AG20443 (cell line): ENCODE data around the gene TMF1.

Experiments
- DNase-seq: peaks from one replicate; pipeline ENCODE4 v3.0.0; 2012; ENCODE audit warnings: low spot score, mixed read lengths

The TMF1 gene

DNA sequence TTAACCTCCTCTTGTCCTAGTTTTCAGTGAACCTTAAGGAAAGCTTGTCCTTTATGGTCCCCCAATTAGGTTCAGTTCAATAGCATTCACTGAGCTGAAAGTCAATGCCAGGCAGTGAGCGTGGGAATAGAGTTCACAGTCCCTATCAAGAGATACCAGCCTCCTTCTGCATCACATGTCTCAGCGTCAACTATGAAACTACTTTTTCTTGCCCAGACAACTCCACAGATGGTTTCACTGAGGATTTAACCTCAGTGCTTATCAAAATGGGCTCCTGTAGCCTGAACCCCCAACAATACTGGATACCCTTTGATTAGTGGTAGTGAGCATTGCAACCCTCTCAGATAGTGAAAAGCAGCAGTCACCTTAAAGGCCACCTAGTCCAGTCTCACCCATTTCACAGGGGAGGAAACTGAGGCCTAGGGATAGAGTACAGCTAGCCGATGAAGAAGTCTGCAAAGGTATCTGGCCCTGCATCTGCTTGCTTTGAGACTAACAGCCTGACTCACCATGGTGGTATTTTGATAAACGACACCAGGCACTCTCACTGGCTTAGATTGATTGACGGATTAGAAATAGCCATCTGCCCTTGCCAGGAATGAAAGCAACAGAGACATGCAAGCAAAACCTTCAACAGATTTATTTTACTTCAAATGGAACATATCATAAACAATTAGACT, 29.6 kb upstream of the TMF1 start:
- no peak for DNase-seq

- peak; percentile 94 for DNase-seq
Observed at GRCh38 chr3:69080233-69080920, 28.2 kb upstream of the TMF1 start, which contains the start of gene UBA3. Gene UBA3 (minus strand): TSS chr3:69080365. CDS start chr3:69080353, 12 bp downstream.

GRCh38 chr3:69079269-69080159, 27.4 kb upstream of the TMF1 start:
- DNase-seq = peak; percentile 48

DNA sequence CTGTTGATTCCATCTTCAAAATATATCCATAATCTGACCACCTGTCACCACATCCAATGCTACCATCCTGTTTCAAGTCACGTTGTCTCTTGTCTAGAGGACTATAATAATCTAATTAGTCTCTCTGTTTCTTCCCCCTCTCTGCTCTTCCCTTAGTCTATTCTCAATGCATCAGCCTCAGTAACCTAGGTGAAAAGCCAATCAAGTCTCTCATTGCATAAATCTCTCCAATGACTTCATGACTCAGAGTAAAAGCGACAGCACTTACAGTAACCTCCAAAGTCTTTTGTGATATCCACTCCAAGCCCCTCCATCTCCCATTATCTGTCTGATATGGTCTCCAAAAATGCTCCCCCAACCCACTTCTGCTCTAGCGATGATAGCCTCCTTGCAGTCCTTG, 20.8 kb upstream of the TMF1 start:
- DNase-seq = no peak

DNA sequence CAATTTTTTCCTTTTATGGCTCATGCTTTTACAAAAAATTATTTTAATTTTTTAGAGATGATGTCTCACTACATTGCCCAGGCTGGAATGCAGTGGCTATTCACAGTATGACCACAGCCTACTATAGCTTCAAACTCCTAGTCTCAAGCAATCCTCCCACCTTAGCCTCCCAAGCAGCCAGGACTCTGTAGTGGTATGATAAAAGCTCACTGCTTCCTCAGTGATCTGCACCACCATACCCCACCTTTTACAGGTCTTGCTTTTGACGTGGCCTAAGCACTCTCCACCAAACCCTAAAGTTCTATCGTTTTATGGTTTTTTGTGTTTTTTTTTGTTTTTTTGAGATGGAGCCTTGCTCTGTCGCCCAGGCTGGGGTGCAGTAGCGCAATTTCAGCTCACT, 14.0 kb upstream of the TMF1 start:
- DNase-seq = no peak

DNA sequence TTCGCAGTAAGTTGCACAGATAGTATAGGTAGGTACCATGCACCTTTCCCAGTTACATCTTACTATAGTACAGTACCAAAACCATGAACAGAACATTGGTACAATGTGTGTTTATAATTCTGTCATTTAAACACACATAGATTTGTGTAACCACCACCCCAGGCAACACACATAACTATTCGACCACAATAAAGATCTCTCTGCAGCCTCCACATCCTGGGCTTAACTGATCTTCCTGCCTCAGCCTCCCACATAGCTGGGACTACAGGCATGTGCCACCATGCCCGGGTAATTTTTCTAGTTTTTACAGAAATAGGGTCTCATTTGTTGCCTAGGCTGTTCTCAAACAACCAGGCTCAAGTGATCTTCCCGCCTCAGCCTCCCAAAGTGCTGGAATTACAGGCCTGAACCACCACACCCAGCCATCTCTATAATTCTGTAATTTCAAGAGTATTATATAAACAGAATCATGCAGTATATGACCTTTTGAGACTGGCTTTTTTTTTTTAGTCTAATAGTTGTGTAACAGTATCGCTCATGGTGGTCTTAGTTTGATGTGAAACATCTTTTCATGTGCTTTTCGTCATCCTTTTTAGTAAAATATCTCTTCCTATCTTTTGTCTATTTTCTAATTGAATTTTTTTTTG, 13.3 kb upstream of the TMF1 start:
- no peak for DNase-seq

DNA sequence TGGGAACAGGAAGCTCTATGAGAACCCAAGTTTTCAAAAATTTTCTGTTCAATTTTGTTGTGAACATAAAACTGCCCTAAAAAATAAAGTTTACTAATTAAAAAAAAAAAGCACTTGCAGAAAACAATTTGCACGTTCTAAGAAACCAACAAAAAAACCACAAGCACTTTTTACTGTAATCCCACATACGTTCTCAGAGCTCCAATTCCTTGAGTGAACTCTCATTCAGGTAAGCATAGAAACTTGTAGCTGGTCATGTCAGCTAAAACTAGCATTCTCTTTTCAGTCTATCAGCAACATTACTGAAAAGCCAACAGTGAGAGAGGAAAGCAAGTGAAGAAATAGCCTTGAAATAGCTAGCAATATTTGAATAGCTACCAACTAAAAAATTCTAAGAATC, 11.5 kb upstream of the TMF1 start:
- DNase-seq = no peak

- no peak for DNase-seq
Observed at GRCh38 chr3:69059688-69060087, 7.6 kb upstream of the TMF1 start.

DNA sequence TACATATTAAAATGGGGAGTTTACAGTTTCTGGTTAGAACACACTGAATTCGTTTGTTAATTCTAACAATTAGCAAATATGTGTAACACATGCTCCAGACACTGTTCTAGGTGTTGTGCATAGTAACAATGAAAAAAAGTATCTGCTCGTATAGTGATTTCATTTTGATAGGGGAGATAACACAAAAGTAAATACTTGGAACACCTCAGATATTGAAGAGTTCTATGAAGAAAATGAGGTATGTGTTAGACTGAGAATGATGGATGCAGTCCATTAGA, 6.8 kb upstream of the TMF1 start:
- no peak for DNase-seq

DNA sequence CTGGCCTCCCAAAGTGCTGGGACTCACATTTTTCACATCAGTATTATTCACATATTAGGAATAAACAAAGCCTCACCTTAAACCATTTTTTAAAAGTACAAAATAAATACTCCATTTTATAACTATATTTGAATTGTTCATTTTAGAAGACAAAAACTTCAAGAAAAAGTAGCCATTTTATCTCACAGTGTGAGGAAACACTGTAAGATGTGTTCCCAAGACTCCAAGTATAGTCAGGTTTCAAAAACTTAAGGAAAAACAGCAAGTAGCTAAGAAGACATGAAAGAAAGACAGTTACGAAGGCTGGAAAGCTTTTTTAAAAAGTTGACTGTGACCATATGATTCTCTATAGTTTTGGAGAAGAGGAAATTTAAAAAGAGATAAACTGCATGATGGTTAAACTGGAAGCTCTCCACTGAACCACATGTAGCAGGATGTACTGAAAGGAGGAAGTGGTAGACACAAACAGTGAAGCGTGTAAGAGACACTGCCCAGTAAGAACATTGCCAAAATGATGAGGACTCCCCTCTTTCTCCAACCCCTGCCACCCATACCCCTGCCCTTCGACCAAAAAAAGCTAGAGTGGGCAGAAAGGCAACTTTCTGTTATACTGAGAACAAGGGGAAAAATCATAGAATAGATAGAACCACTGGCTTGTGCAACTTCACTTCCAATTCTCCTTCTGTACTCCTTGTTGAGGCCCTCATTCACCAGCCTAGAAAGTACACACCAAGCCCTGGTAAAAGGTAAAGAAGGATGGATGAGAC, 6.2 kb upstream of the TMF1 start:
- no peak for DNase-seq

DNA sequence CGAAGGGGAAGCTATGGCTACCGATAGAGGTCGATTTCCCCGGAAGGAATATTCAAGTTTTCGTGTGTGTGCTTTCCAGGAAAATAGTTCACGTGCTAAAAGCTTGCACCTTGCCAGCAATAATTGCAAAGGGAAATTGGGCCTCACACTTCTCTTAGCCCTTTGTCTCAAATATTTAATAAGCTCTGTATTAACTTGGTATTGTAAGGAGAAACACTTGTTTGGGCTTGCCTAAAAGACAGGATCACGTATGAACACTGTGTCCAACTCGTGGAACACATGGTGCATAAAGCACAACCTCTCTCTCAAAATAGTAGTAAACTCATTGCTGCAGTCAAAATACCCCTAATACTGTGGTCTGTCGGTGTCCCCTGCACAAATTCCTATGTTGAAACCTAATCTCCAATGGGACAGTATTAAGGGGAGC, 352 bp upstream of the TMF1 start:
- no peak for DNase-seq

GRCh38 chr3:69048990-69049389, 3.1 kb downstream of the TMF1 start:
- no peak for DNase-seq

DNA sequence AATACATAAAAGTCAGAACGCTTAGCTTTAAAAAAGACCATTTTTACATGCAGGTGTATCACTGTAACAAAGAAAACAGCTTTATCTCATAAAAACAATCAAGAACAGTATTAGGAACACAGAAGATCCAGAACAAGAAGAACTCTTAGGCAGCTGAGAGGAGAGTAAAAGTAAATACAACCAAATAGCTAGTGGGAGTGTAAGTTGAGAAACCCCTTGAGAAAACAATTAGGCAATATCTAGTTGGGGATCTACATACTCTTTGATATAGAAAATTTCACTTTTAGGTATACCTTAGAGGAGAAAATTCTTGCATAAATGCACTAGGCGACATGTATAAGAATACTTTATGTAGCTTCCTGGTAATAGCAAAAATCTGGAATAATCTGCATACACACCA, 7.5 kb downstream of the TMF1 start:
- no peak for DNase-seq

DNA sequence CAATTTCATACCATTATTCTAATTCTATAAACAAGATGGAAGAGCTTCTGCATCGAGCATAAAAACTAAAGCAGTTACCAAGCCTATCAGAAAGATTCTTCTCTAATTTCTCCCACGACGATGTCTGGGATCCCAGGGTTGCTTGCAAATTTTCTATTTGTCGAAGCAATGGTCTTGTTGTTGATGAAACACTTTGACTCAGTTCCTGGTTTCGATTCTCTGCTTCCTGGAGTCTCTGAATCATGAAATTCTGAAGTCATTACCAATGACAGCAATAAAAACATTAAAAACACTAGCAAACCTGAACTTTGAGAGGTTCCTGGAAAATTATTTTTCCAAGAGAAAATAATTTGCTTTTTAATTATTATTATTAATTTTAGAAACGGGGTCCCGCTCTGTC, 18.7 kb downstream of the TMF1 start:
- DNase-seq = peak; percentile 10

- no peak for DNase-seq
Observed at GRCh38 chr3:69032737-69033136, 19.4 kb downstream of the TMF1 start.

DNA sequence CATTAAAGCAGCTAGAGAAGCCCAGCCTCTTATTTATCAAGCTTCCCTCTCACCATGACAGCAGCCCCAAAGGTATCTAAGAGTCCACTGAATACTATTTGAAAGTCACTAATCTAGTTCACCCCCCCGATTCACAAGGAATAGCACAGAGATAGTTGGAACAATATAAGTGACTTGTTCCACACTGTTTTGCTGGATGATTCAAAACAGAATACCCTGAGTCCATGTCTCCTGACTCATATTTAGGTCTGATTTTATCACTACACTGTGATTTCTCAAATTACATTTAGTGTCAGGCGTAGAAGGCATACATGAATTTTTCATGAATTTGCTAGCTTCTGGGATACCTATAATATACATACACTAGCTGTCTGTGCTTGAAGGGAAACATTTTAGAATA, 20.0 kb downstream of the TMF1 start:
- DNase-seq = no peak

GRCh38 chr3:69031635-69032034, 20.5 kb downstream of the TMF1 start:
- DNase-seq = no peak

- DNase-seq = no peak
Observed at GRCh38 chr3:69020857-69021256, 31.3 kb downstream of the TMF1 start.

DNA sequence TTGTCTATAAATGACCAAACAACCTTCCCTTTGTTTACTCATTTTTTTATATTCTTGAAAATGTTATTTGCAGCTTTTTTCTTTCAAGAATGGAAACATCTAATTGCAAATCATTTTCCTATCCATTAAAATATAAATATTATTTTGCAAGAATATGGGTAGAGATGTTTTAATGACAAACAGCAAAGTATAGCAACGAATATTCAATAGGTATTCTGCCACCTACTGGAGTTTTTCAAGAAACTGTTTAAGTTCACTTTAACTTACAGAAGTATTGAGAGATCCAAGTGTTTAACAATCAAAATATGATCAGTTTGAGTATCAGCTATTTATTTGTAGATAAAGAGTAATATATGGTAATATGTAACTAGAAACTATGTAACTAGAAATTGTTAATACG, 31.7 kb downstream of the TMF1 start:
- no peak for DNase-seq

DNA sequence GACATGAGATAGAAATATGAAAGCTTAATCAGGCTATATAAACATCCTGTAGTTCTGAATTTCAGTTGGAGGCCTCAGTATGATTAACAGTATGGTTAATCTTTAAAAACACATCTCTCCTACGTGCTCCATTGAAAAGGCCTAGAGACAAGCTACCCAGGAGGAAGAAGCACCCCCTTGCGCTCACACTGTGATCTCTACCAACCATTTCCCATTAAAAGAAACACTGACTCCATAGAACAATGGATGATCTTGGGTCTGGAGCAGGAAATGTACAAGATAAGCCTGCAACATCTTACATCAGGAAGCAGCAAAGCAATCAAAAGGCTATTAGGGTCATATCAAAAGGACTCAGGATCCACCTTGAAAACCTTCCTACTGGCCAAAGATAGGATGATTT, 35.2 kb downstream of the TMF1 start:
- no peak for DNase-seq

DNA sequence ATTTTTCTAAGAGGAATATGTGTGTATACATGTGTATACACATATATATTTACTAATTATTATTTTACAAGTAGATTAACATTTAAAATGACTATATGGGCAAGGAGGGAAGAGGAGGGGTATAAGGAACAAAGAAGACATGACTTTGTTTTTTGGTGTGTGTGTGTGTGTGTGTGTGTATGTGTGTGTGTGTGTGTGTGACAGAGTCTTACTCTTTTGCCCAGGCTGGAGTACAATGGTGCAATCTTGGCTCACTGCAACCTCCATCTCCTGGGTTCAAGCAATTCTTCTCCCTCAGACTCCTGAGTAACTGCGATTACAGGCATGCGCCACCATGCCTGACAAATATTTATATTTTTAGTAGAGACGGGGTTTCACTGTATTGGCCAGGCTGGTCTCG, 36.0 kb downstream of the TMF1 start:
- DNase-seq = no peak

DNA sequence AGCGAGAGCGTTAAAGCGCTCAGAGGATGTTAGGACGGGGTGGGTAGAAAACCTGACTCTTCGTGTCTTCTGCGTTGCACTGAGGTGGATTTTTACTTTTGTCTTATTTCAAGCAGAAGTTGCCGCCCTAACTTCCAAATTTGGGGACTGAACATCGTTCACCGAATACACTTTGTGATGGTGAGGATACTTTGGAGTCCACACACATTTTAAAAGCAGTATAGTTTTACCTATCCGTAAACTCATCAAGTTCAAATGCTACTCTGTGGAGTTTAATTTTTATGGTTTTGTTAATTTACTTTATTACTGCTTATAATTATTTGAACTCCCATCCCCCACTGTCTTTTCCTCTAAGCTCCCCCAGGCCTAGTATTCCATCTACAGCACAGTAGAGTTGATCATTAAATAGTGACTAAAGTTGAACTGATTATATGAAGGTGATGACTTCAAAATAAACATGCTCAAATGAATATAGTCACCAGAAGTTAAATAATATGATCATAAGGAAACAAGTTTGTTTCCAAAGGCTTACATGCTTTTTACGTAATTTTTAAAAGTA, 38.0 kb downstream of the TMF1 start:
- no peak for DNase-seq
